GM15510 (cell line): ENCODE data around the gene INPP5E.

Experiments used
- POLR2A ChIP-seq: IDR thresholded peaks from 3 replicates; pipeline ENCODE4 v1.6.1; 2011; ENCODE audit warnings: borderline replicate concordance; ENCODE audit not compliant: insufficient read length; ENCODE audit errors: extremely low read depth

INPP5E gene

GRCh38 chr9:136385015-136385414 lies 54.6 kb downstream of the INPP5E start:
- no peak for TF ChIP-seq POLR2A

- TF ChIP-seq POLR2A = no peak
These were observed 56.2 kb downstream of the INPP5E start for GRCh38 chr9:136383436-136383835.

GRCh38 chr9:136381966-136382513 lies 57.6 kb downstream of the INPP5E start:
- no peak for TF ChIP-seq POLR2A

- no peak for TF ChIP-seq POLR2A
These were observed 58.3 kb downstream of the INPP5E start for GRCh38 chr9:136381311-136381710.

GRCh38 chr9:136380381-136380780 lies 59.3 kb downstream of the INPP5E start:
- no peak for TF ChIP-seq POLR2A

GRCh38 chr9:136379891-136380290 lies 59.8 kb downstream of the INPP5E start:
- no peak for TF ChIP-seq POLR2A

GRCh38 chr9:136379401-136379800 lies 60.2 kb downstream of the INPP5E start:
- no peak for TF ChIP-seq POLR2A

GRCh38 chr9:136379003-136379287 lies 60.7 kb downstream of the INPP5E start:
- no peak for TF ChIP-seq POLR2A
